Nephron (organoid): ENCODE measurements around the gene PLEKHA6.

ENCODE experiments used
- H3K27ac Mint-ChIP-seq, 3 experiments: 2 replicates each; pipeline ENCODE4 v1.8.0; 2020; ENCODE audit warnings: mixed read lengths in 3 of 3, mild to moderate bottlenecking in 2 of 3, moderate library complexity in 1 of 3
- H3K27me3 Mint-ChIP-seq: 2 replicates; pipeline ENCODE4 v1.8.0; 2021; ENCODE audit warnings: low read depth, mild to moderate bottlenecking, moderate library complexity, mixed read lengths
- H3K36me3 Mint-ChIP-seq: 2 replicates; pipeline ENCODE4 v1.8.0; 2020; ENCODE audit warnings: low read depth, mixed read lengths
- H3K4me1 Mint-ChIP-seq: 2 replicates; pipeline ENCODE4 v1.8.0; 2020; ENCODE audit warnings: mixed read lengths
- H3K4me3 Mint-ChIP-seq, 3 experiments: 2 replicates each; pipeline ENCODE4 v1.8.0; 2020; ENCODE audit warnings: mild to moderate bottlenecking in 3 of 3, mixed read lengths in 3 of 3, moderate library complexity in 2 of 3
- H3K9me3 Mint-ChIP-seq: 2 replicates; pipeline ENCODE4 v1.8.0; 2020; ENCODE audit warnings: mixed read lengths
- TF ChIP-seq, protein P1 (sequence below), 3 experiments: fragments of 200-600 bp; sonication (generic); IDR thresholded peaks; one replicate each; pipeline ENCODE4 v1.5.0; 2021; ENCODE audit warnings: antibody characterized with exemption in 3 of 3; ENCODE audit not compliant: unreplicated experiment in 3 of 3

PLEKHA6 gene

DNA sequence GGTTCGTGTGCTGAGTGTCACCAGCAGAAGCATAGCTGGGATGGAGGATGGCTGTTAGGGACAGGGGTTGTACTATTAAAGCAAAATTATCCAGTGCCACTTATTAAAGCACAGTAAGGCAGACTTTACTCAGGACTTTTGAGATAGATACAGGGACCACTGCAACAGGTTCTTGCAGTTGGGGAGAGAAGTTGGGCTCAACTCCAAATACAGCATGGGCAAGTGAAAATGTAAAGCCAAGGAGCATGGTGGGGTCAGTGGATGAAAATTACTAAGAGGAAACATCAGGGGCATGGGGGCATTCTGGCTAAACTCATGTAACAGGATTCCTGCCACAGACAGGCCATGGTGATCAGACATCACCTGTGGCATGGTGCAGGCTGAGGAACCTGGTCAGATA, 178.6 kb downstream of the PLEKHA6 start:
- Mint-ChIP-seq H3K27ac (no peak overlapping the region), H3K9me3 (no peaks in the 10 kb centered on the region), H3K4me1 (no peaks in the 10 kb centered on the region), H3K36me3 (no peaks in the 10 kb centered on the region), H3K4me3 (no peak overlapping the region), H3K27me3 (no peaks in the 10 kb centered on the region)
- TF ChIP-seq, protein P1, sequence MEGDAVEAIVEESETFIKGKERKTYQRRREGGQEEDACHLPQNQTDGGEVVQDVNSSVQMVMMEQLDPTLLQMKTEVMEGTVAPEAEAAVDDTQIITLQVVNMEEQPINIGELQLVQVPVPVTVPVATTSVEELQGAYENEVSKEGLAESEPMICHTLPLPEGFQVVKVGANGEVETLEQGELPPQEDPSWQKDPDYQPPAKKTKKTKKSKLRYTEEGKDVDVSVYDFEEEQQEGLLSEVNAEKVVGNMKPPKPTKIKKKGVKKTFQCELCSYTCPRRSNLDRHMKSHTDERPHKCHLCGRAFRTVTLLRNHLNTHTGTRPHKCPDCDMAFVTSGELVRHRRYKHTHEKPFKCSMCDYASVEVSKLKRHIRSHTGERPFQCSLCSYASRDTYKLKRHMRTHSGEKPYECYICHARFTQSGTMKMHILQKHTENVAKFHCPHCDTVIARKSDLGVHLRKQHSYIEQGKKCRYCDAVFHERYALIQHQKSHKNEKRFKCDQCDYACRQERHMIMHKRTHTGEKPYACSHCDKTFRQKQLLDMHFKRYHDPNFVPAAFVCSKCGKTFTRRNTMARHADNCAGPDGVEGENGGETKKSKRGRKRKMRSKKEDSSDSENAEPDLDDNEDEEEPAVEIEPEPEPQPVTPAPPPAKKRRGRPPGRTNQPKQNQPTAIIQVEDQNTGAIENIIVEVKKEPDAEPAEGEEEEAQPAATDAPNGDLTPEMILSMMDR (IDR thresholded peaks at IDR 0.05; ENCODE audit: unreplicated experiment in 3 of 3): no peak

- no peaks in the 10 kb centered on the region for H3K4me1 Mint-ChIP-seq
- no peak overlapping the region for H3K4me3 Mint-ChIP-seq
- no peak overlapping the region for H3K27ac Mint-ChIP-seq
- no peaks in the 10 kb centered on the region for H3K36me3 Mint-ChIP-seq
- H3K9me3 Mint-ChIP-seq: no peaks in the 10 kb centered on the region
- TF ChIP-seq, protein P1 (IDR thresholded peaks at IDR 0.05; ENCODE audit: unreplicated experiment in 3 of 3): no peak
- no peaks in the 10 kb centered on the region for H3K27me3 Mint-ChIP-seq
Measured at GRCh38 chr1:204180133-204180532, 179.6 kb downstream of the PLEKHA6 start.

- H3K4me1 Mint-ChIP-seq: no peaks in the 10 kb centered on the region
- H3K27me3 Mint-ChIP-seq: no peaks in the 10 kb centered on the region
- H3K36me3 Mint-ChIP-seq: no peaks in the 10 kb centered on the region
- H3K27ac Mint-ChIP-seq: no peak overlapping the region
- H3K9me3 Mint-ChIP-seq: no peaks in the 10 kb centered on the region
- TF ChIP-seq, protein P1 (IDR thresholded peaks at IDR 0.05; ENCODE audit: unreplicated experiment in 3 of 3): no peak
- no peak overlapping the region for H3K4me3 Mint-ChIP-seq
Measured at GRCh38 chr1:204178487-204179281, 181.0 kb downstream of the PLEKHA6 start.

- H3K27ac Mint-ChIP-seq: no peak overlapping the region
- H3K27me3 Mint-ChIP-seq: no peaks in the 10 kb centered on the region
- no peaks in the 10 kb centered on the region for H3K4me1 Mint-ChIP-seq
- no peak overlapping the region for H3K4me3 Mint-ChIP-seq
- TF ChIP-seq, protein P1 (IDR thresholded peaks at IDR 0.05; ENCODE audit: unreplicated experiment in 3 of 3): no peak
- no peaks in the 10 kb centered on the region for H3K36me3 Mint-ChIP-seq
- H3K9me3 Mint-ChIP-seq: no peaks in the 10 kb centered on the region
Measured at GRCh38 chr1:204177133-204177532, 182.6 kb downstream of the PLEKHA6 start.

- H3K9me3 Mint-ChIP-seq: peaks cover 3% of the 10 kb centered on the region
- H3K4me3 Mint-ChIP-seq: no peak overlapping the region
- no peaks in the 10 kb centered on the region for H3K4me1 Mint-ChIP-seq
- TF ChIP-seq, protein P1 (IDR thresholded peaks at IDR 0.05; ENCODE audit: unreplicated experiment in 3 of 3): no peak
- H3K36me3 Mint-ChIP-seq: no peaks in the 10 kb centered on the region
- H3K27ac Mint-ChIP-seq: no peak overlapping the region
- H3K27me3 Mint-ChIP-seq: no peaks in the 10 kb centered on the region
Measured at GRCh38 chr1:204176049-204176448, 183.7 kb downstream of the PLEKHA6 start.

DNA sequence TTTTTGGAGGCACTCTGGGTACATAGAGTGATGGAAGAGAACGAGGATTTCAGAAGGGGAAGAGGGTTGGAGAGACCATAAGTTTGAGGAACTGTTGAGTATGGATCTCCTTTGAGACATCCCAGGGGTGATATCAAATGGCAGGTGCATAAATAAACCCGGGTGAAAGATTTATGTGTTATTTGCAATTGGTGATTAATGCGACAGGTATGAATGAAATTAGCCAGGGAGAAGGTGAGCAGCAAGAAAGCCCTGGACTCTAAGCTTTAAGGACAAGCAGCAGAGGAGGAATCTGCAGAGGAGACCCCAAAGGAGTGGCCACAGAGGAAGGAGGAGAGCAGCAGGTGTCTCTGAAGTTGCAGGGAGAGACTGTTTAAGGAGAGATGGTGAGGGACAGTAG, 184.8 kb downstream of the PLEKHA6 start:
- no peaks in the 10 kb centered on the region for H3K36me3 Mint-ChIP-seq
- TF ChIP-seq, protein P1 (IDR thresholded peaks at IDR 0.05; ENCODE audit: unreplicated experiment in 3 of 3): no peak
- no peak overlapping the region for H3K4me3 Mint-ChIP-seq
- peaks cover 5% of the 10 kb centered on the region for H3K9me3 Mint-ChIP-seq
- H3K4me1 Mint-ChIP-seq: no peaks in the 10 kb centered on the region
- H3K27ac Mint-ChIP-seq: no peak overlapping the region
- H3K27me3 Mint-ChIP-seq: no peaks in the 10 kb centered on the region
